GM21786 (cell line): ENCODE results near the gene VEZT.
"Not testable (repeated sequence)": the region's sequence is repeated elsewhere in the genome, so short reads cannot be mapped to it uniquely, and the experiment has no call there.

Experiments
- ATAC-seq: cut with Tn5 transposase; IDR thresholded peaks from one replicate; pipeline ENCODE4 v1.9.1; 2021; ENCODE audit not compliant: unreplicated experiment

The VEZT gene

GRCh38 chr12:95217377-95218149 is at the start of gene VEZT, which contains the start of gene FGD6:
TSS of gene VEZT (plus strand) at chr12:95217807. CDS start at chr12:95217851, 44 bp downstream.
TSS of gene FGD6 (minus strand) at chr12:95217467. CDS start at chr12:95217240, 227 bp downstream.
- peak; percentile 88 for ATAC-seq

GRCh38 chr12:95168746-95169145 is 48.9 kb upstream of the VEZT start:
- no peak for ATAC-seq

GRCh38 chr12:95169368-95169767 is 48.2 kb upstream of the VEZT start:
- ATAC-seq = no peak

GRCh38 chr12:95173392-95174251 is 44.0 kb upstream of the VEZT start:
- ATAC-seq = no peak

GRCh38 chr12:95177201-95177768 is 40.3 kb upstream of the VEZT start:
- no peak for ATAC-seq

GRCh38 chr12:95178136-95178535 is 39.5 kb upstream of the VEZT start:
- no peak for ATAC-seq

- no peak for ATAC-seq
These were observed 38.6 kb upstream of the VEZT start for GRCh38 chr12:95179011-95179410.

GRCh38 chr12:95181103-95181502 is 36.5 kb upstream of the VEZT start:
- ATAC-seq = no peak

- ATAC-seq = peak; percentile 58
These were observed 34.7 kb upstream of the VEZT start for GRCh38 chr12:95182868-95183415.

GRCh38 chr12:95184121-95184520 is 33.5 kb upstream of the VEZT start:
- no peak for ATAC-seq

- no peak for ATAC-seq
These were observed 32.5 kb upstream of the VEZT start for GRCh38 chr12:95185072-95185471.

GRCh38 chr12:95185854-95186253 is 31.8 kb upstream of the VEZT start:
- no peak for ATAC-seq

- no peak for ATAC-seq
These were observed 29.7 kb upstream of the VEZT start for GRCh38 chr12:95187865-95188415.

GRCh38 chr12:95191060-95191696 is 26.4 kb upstream of the VEZT start:
- ATAC-seq = no peak

GRCh38 chr12:95192271-95192670 is 25.3 kb upstream of the VEZT start:
- ATAC-seq = no peak

GRCh38 chr12:95193139-95193538 is 24.5 kb upstream of the VEZT start:
- no peak for ATAC-seq

GRCh38 chr12:95195122-95195521 is 22.5 kb upstream of the VEZT start:
- no peak for ATAC-seq

GRCh38 chr12:95196875-95197569 is 20.6 kb upstream of the VEZT start:
- not testable (repeated sequence) for ATAC-seq

GRCh38 chr12:95197636-95198035 is 20.0 kb upstream of the VEZT start:
- no peak for ATAC-seq

GRCh38 chr12:95198914-95199313 is 18.7 kb upstream of the VEZT start:
- ATAC-seq = peak; percentile 50
